Activated CD4-positive, CD25-positive, alpha-beta regulatory T cell (primary cell): ENCODE results near the gene SH3D19.
"Not testable (repeated sequence)": the region's sequence is repeated elsewhere in the genome, so short reads cannot be mapped to it uniquely, and the experiment has no call there.

Experiments
- DNase-seq, 4 experiments: peaks; one replicate each; lab custom pipeline; 2025; lab: John Stamatoyannopoulos, UW

SH3D19 gene

DNA sequence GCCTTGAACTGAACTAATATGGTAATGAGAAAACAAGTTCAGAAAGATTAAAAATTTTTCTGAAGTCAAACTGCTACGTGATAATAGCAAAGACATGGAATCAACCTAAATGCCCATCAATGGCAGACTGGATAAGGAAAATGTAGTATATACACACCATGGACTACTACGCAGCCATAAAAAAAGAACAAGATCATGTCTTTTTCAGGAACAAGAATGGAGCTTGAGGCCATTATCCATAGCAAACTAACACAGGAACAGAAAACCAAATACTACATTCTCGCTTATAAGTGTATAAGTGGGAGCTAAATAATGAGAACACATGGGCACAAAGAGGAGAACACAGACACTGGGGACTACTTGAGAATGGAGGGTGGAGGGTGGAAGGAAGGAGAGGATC lies 230.3 kb downstream of the SH3D19 start:
- DNase-seq: no peak

DNA sequence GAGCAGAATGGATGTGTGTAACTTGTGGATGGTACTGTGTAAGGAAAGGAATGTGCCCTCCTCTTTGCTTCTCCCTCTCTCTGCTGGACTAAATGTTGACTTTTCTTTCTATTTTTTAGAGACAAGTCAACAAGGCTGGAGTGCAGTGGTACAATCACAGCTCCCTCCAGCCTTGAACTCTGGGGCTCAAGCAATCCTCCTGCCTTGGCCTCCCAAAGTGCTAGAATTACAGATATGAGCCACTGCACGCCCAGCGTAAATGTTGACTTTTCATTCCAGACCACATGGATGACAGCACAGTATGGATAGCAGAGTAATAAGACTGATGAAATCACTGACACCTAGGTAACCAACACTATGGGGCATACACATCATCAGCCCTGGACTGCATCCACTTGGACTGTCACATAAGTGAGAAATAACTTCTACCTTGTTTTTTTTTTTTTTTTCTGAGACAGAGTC lies 231.1 kb downstream of the SH3D19 start:
- DNase-seq: no peak

DNA sequence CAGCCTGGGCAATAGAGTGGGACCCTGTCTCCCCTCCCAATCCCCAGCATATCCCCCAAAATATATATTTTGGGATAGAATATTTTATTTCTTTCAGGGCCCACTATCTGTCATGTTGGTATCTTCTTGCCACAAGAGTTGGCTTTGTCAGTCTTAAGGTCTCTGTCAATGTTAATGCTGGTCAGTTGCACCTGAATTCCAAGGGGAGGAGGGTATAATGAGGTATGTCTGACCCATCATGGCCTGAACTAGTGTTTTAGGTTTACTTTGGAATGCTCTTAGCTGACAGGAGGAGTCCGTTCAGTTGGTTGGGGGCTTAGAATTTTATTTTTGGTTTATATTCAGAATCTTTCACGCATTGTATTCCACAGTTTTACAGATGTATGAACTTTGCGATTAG lies 232.2 kb downstream of the SH3D19 start:
- no peak for DNase-seq

DNA sequence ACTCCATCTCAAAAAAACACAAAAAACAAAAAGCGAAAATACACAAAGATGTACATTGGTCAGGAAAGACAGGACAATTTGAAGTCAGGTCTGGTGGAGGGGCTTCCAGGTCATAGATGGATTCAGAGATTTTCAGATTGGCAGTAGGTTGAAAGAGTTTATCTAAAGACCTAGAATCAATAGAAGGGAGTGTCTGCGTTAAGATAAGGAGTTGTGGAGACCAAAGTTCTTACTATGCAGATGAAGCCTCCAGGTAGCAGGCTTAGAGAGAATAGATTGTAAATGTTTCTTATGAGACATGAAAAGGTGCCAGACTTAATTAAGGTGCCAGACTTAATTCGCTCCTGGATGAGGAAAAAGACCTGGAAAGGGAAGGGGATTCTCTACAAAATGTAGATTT lies 232.9 kb downstream of the SH3D19 start:
- DNase-seq: no peak

DNA sequence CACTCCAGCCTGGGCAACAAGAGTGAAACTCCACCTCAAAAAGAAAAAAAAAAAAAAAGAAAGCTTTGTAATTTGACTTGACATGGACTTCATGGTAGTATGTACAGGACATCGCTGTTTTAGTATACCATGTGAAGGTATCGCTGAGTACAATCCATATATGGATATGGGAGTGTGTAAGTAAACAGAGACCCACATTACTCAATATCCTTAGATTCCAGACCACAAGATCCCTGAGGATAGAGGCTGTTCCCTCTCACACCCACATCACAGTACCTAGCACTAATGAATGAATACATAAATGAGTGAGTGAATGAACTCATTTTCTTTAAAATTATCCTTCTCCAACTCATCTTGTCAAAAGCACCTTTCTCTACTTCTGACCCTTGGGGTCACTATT lies 234.4 kb downstream of the SH3D19 start:
- DNase-seq: no peak

GRCh38 chr4:151087467-151087866 lies 237.9 kb downstream of the SH3D19 start:
- DNase-seq: no peak

GRCh38 chr4:151077978-151078377 lies 247.4 kb downstream of the SH3D19 start:
- not testable (repeated sequence) for DNase-seq

DNA sequence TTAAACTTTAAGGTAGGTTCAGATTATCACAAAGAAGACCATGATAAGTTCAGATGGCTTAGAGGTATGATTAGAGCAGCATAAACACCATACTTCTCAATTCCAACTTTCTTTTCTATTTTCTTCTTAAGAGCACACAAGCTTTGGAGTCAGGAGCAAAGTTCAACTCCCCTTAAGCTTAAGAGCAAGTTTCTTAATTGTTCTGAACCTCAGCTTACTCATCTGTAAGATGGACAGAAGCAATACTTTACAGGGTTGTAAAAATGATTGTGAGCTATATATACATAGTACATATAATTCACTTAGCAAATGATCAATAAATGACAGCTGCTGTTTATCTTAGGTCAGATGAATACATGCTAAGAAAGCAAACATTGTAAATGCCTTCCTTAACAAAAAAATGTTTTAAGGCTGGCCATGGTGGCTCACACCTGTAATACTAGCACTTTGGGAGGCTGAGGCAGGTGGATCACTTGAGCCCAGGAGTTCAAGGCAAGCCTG lies 250.9 kb downstream of the SH3D19 start:
- no peak for DNase-seq
